Measurements from ENCODE around the gene CRCP.
"Not testable (repeated sequence)": the region's sequence is repeated elsewhere in the genome, so short reads cannot be mapped to it uniquely, and the experiment has no call there.

Gene CRCP

DNA sequence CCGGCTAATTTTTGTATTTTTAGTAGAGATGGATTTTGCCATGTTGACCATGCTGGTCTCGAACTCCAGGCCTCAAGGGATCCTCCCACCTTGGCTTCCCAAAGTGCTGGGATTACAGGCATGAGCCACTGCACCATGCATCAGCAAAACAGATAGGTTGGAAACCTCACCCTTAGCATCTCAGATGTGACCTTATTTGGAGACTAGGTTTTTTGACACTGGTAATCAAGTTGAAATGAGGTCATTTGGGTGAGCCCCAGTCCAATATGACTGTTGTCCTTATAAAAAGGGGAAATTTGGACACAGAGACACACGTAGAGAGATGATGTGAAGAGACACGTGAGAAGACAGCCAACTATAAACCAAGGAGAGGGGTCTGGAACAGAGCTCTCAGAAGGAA lies 48.0 kb downstream of the CRCP start:
- no peak for DNase-seq

GRCh38 chr7:66163186-66163610 lies 48.6 kb downstream of the CRCP start:
- DNase-seq: no peak

DNA sequence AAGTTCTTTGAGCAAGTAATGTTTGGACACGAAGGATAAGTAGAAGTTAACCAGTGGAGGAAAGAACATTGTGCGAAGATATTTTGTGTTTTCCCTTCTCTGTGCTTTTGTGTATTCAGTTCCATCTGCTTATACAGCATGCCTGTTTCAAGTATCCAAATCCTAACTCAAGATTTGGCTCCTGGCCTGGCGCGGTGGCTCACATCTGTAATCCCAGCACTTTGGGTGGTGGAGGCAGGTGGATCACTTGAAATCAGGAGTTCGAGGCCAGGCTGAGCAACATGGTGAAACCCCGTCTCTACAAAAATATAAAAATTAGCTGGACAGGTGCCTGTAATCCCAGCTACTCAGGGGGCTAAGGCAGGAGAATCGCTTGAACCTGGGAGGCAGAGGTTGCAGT lies 49.7 kb downstream of the CRCP start:
- DNase-seq: no peak

GRCh38 chr7:66167773-66168387 lies 53.2 kb downstream of the CRCP start:
- no peak for DNase-seq

GRCh38 chr7:66169616-66170015 lies 55.0 kb downstream of the CRCP start:
- no peak for DNase-seq

- DNase-seq: no peak
Observed at GRCh38 chr7:66170309-66171231, 55.9 kb downstream of the CRCP start.

GRCh38 chr7:66172536-66173401 lies 58.1 kb downstream of the CRCP start:
- not testable (repeated sequence) for DNase-seq

GRCh38 chr7:66173856-66174255 lies 59.2 kb downstream of the CRCP start:
- DNase-seq: no peak

DNA sequence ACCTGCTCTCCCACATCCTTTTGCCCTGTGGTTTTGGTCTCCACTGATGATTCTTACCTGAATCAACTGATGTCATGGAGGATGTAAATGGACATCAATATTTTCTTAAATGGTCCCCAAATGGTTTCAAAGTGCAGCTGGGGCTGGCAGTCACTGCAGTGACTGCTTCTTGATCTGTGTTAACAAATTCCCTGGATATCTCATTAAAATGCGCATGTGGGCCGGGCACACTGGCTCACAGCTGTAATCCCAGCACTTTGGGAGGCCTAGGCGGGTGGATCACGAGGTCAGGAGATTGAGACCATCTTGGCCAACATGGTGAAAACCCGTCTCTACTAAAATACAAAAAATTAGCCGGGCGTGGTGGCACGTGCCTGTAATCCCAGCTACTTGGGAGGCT lies 60.4 kb downstream of the CRCP start:
- DNase-seq: not testable (repeated sequence)

GRCh38 chr7:66176914-66177313 lies 62.3 kb downstream of the CRCP start:
- no peak for DNase-seq

- DNase-seq: no peak
Observed at GRCh38 chr7:66178258-66178657, 63.6 kb downstream of the CRCP start.

- no peak for DNase-seq
Observed at GRCh38 chr7:66181329-66181728, 66.7 kb downstream of the CRCP start.

- no peak for DNase-seq
Observed at GRCh38 chr7:66181845-66182244, 67.2 kb downstream of the CRCP start.

- no peak for DNase-seq
Observed at GRCh38 chr7:66182920-66183319, 68.3 kb downstream of the CRCP start.

- DNase-seq: no peak
Observed at GRCh38 chr7:66183700-66184099, 69.1 kb downstream of the CRCP start.

DNA sequence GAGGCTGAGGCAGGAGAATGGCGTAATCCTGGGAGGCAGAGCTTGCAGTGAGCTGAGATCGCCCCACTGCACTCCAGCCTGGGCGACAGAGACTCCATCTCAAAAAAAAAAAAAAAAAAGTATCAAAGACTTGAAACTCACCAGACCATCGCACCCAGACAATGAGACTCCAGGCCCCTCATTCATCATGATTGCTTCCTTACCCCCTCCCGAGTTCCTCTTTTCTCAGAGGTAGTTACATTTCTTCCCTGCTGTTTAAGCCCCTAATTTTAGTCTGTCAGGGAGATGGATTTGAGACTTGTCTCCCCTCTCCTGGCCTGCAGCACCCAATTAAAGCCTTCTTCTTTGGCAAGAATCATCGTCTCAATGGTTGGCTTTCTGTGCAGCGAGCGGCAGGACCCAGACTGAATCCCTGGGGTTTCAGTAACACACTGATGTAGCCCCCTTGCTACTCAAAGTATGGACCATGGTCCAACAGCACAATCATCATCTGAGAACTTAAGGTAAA lies 71.1 kb downstream of the CRCP start:
- no peak for DNase-seq

- no peak for DNase-seq
Observed at GRCh38 chr7:66186991-66187390, 72.3 kb downstream of the CRCP start.

GRCh38 chr7:66187905-66188304 lies 73.3 kb downstream of the CRCP start:
- DNase-seq: no peak

DNA sequence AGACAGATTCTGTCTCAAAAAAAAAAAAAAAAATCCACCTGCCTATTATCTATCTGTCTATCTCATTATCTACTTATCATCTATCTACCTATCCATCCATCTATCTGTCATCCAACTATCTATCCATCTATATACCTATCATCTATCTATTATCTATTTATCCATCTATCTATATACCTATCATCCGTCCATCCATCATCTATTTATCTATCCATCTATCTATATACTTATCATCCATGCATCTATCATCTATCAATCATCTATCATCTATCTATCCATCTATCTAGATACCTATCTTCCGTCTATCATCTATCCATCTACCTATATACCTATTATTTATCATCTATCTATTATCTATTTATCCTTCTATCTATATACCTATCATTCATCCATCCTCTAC lies 74.0 kb downstream of the CRCP start:
- DNase-seq: no peak

DNA sequence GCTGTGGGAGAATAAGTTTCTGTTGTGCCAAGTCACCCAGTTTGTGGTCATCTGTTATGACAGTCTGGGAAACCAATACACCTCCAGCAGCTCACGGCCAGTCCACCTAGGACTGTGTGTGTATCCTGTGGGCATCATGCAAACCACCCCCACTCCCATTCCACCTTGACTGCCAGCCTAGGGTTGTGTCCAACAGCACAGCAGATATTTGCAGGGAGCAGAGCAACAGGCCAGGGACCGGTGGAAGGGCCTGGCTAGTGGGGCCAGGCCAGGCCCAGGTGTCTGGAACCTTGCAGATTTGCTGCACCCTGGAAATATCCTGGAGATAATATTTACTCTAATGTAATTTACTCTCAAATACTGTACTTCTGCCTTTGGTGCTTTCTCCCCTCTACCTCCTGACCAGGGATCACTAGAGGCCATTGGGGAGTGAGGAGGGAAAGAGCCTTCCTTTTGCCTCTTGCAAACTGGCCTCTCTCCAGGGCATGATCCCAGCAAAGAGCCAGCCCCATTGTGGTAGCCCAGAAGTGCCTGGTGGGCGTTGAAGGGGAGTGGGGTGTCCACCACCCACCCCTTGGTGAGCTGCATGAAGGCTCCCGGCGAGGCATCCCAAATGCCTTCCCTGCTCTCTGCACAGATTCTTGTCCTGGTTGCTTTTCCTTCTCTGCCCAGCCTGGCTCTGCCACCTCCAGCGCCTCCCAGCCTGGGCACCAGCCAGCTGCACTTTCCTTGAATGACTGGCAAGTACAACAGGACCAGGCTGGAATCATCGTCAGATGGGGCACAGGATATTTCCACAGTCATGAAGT lies 75.3 kb downstream of the CRCP start:
- no peak for DNase-seq

DNA sequence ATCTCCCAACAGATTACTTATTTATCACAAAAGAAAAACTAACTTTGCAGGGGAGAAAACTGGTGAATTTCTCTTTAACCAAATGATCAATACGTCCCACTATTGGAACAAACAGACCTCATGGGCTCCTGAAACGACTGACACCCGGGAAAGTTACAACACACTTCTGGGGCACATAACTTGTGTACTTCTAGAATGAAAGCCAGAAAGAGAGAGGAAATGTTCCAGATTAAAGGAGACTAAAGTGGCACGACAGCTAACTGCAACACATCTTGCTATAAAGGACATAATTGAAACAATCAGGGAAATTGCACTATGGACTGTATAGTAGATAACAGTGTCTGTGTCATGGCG lies 75.8 kb downstream of the CRCP start:
- DNase-seq: no peak

GRCh38 chr7:66193146-66193725 lies 78.6 kb downstream of the CRCP start:
- no peak for DNase-seq
